Sigmoid colon (tissue), 7 donors: ENCODE data around the gene TYW3. TPM values are rescaled to one million over a fixed set of nuclear protein-coding genes. Genes with fewer than 3 reads are reported as not detected.
"Not testable (repeated sequence)": the region's sequence is repeated elsewhere in the genome, so short reads cannot be mapped to it uniquely, and the experiment has no call there.

Source experiments
- DNase-seq: peaks from one replicate; pipeline ENCODE4 v3.0.0-alpha.2; 2019
- H3K27ac ChIP-seq, 4 donors: fragments of 200-600 bp; sonication (generic); one replicate each; pipeline ENCODE4 v1.5.1; 2016 to 2019; ENCODE audit warnings: mild to moderate bottlenecking in 1 of 4
- H3K27me3 ChIP-seq, 3 donors: fragments of 200-600 bp; sonication (generic); one replicate each; pipeline ENCODE4 v1.5.1; 2019; ENCODE audit warnings: mild to moderate bottlenecking in 1 of 3
- H3K36me3 ChIP-seq, 4 donors: fragments of 200-600 bp; sonication (generic); one replicate each; pipeline ENCODE4 v1.5.1; 2016 to 2019
- H3K4me1 ChIP-seq, 4 donors: fragments of 200-600 bp; sonication (generic); one replicate each; pipeline ENCODE4 v1.5.1; 2017 to 2019
- H3K4me3 ChIP-seq, 4 donors: fragments of 200-600 bp; sonication (generic); one replicate each; pipeline ENCODE4 v1.5.1; 2017 to 2019; ENCODE audit warnings: mild to moderate bottlenecking in 2 of 4, moderate library complexity in 1 of 4
- H3K9me3 ChIP-seq, 4 donors: fragments of 200-600 bp in 3 of 4; sonication (generic) in 3 of 4; one replicate each; pipeline versions ENCODE4 v1.5.1 to v1.6.1; 2013 to 2019
- EP300 ChIP-seq, 4 donors: sonication (generic); formaldehyde crosslinking; IDR thresholded peaks; one replicate each; pipeline ENCODE4 v1.6.1; 2017; ENCODE audit warnings: antibody characterized with exemption in 4 of 4
- POLR2A ChIP-seq, 2 donors: fragments of 450-650 bp; IDR thresholded peaks; one replicate each; pipeline ENCODE4 v1.6.1; 2016; ENCODE audit warnings: antibody characterized with exemption in 2 of 2, mild to moderate bottlenecking in 2 of 2, moderate library complexity in 2 of 2
- POLR2AphosphoS5 ChIP-seq, 4 donors: sonication (generic); formaldehyde crosslinking; IDR thresholded peaks; one replicate each; pipeline ENCODE4 v1.6.1; 2017; ENCODE audit warnings: antibody characterized with exemption in 4 of 4
- WGBS, 2 donors: extraction: QIAGEN DNeasy Blood & Tissue Kit; methylation state at CpG; one replicate each; pipeline ENCODE4 v1.1.7; 2013; 5-methylcytosine and 5-hydroxymethylcytosine counted together
- intact Hi-C: fragments of 100-400 bp; cut with DNase I; formaldehyde crosslinking; loops from one replicate; pipeline ENCODE4 v1.15.1; 2023
- polyA plus RNA-seq, 3 donors: library from polyadenylated mRNA; stranded (reverse); fragments of 200-250 nt; gene quantifications; one replicate each; pipeline ENCODE4 v1.2.3, GENCODE V29; 2013
- total RNA-seq, 4 donors: library from RNA; depleted of rRNA; stranded (reverse); fragments of >200 nt; gene quantifications; one replicate each; pipeline ENCODE4 v1.1.0, GENCODE V29; 2016
- TF ChIP-seq, protein P1 (sequence below), 4 experiments: fragments of 450-650 bp in 3 of 4; fragments of 200-600 bp in 1 of 4; IDR thresholded peaks; one replicate each; pipeline ENCODE4 v1.5.1; 2016 to 2019; ENCODE audit warnings: antibody characterized with exemption in 4 of 4, mild to moderate bottlenecking in 3 of 4, moderate library complexity in 2 of 4
- donor health status: healthy with polysubstance abuse.
- donor health status: Bipolar disorder and iron deficiency.
- donor health status: healthy.

The TYW3 gene
- total and polyA plus RNA-seq, 7 donors, result 7.6 to 31.7 (median 21.6) TPM

DNA sequence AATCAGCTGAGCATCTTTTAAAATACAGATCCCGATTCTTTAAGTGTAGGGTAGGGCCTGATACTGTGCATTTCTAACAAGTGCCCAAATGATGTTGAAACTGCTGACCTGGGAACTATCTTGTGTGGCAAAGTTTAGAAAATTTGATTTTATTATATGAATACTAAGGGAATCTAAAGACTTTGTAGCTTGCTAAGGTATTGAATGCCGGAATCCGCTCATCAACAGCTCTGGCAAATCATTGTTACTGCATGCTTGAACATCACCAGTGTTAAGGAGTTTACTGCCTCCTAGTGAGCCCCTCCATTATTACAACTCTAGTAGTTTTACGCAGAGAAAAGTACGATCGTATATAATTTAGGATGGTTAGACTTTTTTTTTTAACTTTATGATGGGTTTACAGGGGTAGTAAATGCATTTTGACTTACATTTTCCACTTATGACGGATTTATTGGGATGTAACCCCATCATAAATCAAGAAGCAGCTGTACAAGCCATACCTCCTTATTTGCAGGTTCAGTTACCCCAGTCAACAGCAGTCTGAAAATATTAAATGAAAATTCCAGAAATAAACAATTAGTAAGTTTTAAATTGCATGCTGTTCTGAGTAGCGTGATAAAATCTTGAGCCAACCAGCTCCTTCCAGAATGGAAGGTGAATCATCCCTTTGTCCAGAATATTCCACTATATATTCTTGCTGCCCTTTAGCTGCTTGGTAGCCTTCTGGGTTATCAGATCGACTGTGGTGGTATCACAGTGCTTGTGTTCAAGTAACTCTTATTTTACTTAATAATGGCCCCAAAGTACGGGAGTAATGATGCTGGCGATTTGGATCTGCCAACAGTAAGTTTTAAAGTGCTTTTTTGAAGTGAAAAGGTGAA, 892 bp downstream of the TYW3 start:
- H3K4me1 ChIP-seq, result peaks cover 0 to 54% (median 41%) of the 10 kb centered on the region in 4 donors
- peak overlapping the region; percentile 64 to 78 (median 73) for H3K4me3 ChIP-seq
- H3K9me3 ChIP-seq, result peaks cover 0 to 3% (median 0%) of the 10 kb centered on the region in 4 donors
- WGBS, 2 donors, result 23 to 27% methylated on average over 11 of the region's 11 CpGs
- no peak for DNase-seq
- intact Hi-C loops, result no loop called here
- H3K27ac ChIP-seq, result peak overlapping the region; percentile 80 to 90 (median 87)
- peaks cover 0 to 22% (median 11%) of the 10 kb centered on the region in 4 donors for H3K36me3 ChIP-seq
- TF ChIP-seq POLR2A (IDR thresholded peaks at IDR 0.05), result no peak
- TF ChIP-seq, protein P1, sequence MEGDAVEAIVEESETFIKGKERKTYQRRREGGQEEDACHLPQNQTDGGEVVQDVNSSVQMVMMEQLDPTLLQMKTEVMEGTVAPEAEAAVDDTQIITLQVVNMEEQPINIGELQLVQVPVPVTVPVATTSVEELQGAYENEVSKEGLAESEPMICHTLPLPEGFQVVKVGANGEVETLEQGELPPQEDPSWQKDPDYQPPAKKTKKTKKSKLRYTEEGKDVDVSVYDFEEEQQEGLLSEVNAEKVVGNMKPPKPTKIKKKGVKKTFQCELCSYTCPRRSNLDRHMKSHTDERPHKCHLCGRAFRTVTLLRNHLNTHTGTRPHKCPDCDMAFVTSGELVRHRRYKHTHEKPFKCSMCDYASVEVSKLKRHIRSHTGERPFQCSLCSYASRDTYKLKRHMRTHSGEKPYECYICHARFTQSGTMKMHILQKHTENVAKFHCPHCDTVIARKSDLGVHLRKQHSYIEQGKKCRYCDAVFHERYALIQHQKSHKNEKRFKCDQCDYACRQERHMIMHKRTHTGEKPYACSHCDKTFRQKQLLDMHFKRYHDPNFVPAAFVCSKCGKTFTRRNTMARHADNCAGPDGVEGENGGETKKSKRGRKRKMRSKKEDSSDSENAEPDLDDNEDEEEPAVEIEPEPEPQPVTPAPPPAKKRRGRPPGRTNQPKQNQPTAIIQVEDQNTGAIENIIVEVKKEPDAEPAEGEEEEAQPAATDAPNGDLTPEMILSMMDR (IDR thresholded peaks at IDR 0.05), result peak; percentile 29 to 68 (median 54)
- TF ChIP-seq POLR2AphosphoS5 (IDR thresholded peaks at IDR 0.05), result peak in 1 of 4 donors; percentile 20
- no peak for TF ChIP-seq EP300 (IDR thresholded peaks at IDR 0.05)
- H3K27me3 ChIP-seq, result no peaks in the 10 kb centered on the region

DNA sequence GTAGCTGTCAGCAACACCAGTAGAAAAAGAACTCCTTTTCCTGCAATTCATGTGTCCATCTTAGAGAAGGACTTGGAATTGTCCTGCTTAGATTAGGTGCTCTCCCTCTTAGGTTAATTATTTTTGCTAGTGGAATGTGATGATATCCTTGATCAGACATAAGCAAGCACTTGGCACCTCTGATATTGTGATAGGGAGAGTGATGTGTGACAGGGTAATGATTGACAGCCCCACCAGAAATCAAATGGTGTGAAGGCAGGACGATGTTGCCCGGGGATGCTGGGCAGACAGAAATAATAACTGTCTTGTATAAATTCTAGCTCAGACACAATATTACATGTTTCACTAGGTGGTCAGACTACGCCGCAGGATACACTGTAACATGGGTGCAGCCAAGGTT, 4.4 kb downstream of the TYW3 start:
- intact Hi-C loops, result no loop called here
- no peaks in the 10 kb centered on the region for H3K9me3 ChIP-seq
- no peak overlapping the region for H3K27ac ChIP-seq

DNA sequence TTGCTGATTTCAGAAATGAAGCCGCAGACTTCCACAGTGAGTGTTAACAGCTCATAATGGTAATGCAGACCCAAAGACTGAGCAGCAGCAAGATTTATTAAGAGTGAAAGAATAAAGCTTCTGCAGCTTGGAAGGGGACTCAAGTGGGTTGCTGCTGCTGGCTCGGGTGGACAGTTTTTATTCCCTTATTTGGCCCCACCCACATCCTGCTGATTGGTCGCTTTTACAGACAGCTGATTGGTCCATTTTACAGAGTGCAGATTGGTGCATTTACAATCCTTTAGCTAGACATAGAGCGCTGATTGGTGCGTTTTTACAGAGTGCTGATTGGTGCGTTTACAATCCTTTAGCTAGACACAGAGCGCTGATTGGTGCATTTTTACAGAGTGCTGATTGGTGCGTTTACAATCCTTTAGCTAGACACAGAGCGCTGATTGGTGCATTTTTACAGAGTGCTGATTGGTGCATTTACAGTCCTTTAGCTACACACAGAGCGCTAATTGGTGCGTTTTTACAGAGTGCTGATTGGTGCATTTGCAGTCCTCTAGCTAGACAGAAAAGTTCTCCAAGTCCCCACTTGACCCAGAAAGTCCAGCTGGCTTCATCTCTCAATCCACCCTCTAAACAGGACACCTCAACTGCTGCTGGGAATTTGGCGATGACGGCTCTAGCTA, 7.5 kb downstream of the TYW3 start:
- H3K9me3 ChIP-seq, H3K27me3 ChIP-seq, intact Hi-C loops, H3K27ac ChIP-seq, H3K4me3 ChIP-seq, H3K4me1 ChIP-seq, DNase-seq: not testable (repeated sequence)
- 92 to 96% methylated on average over 13 of the region's 13 CpGs for WGBS, 2 donors
- H3K36me3 ChIP-seq, result peaks cover 0 to 68% (median 44%) of the 10 kb centered on the region in 4 donors

More for the DNA sequence above, 4.4 kb downstream of the TYW3 start:
- no peak overlapping the region for H3K4me3 ChIP-seq
- TF ChIP-seq, protein P1 (IDR thresholded peaks at IDR 0.05), result no peak
- peaks cover 0 to 23% (median 15%) of the 10 kb centered on the region in 4 donors for H3K4me1 ChIP-seq
- DNase-seq, result no peak
- 98% methylated on average over 4 of the region's 4 CpGs for WGBS, 2 donors
- H3K27me3 ChIP-seq, result no peaks in the 10 kb centered on the region
- H3K36me3 ChIP-seq, result peaks cover 0 to 48% (median 27%) of the 10 kb centered on the region in 4 donors

DNA sequence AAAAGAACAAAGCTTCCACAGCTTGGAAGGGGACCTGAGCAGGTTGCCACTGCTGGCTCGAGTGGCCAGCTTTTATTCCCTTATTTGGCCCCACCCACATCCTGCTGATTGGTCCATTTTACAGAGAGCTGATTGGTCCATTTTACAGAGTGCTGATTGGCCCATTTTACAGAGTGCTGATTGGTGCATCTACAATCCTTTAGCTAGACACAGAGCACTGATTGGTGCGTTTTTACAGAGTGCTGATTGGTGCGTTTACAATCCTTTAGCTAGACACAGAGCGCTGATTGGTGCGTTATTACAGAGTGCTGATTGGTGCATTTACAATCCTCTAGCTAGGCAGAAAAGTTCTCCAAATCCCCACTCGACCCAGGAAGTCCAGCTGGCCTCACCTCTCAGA, 12.3 kb downstream of the TYW3 start:
- H3K27ac ChIP-seq, intact Hi-C loops, H3K4me3 ChIP-seq, H3K4me1 ChIP-seq, DNase-seq, H3K9me3 ChIP-seq, H3K27me3 ChIP-seq: not testable (repeated sequence)
- 95 to 97% methylated on average over 6 of the region's 6 CpGs for WGBS, 2 donors
- H3K36me3 ChIP-seq, result peaks cover 6 to 64% (median 36%) of the 10 kb centered on the region in 4 donors

DNA sequence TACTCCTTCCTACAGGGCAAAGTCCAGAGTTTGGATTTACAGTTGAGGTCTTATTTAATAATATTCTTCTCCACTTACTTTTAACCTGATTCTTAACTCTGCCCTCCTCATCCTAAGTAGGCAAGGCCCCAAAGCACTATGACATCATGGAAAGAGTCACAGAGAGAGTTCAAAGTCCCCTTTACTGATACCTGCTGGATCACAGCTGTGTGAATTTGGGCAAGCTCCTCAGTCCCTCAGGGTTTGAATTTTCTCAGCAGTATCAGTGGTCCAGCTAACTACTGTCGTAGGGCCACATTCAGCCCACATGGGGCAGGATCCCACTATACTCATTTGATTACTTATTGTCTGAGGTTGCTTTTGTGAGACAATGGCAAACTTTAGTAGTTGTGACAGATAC, 16.0 kb downstream of the TYW3 start:
- Histone ChIP-seq H3K36me3 (peaks cover 15 to 73% (median 40%) of the 10 kb centered on the region in 4 donors), H3K4me3 (no peak overlapping the region), H3K27me3 (no peaks in the 10 kb centered on the region), H3K9me3 (no peaks in the 10 kb centered on the region), H3K27ac (no peak overlapping the region), H3K4me1 (no peaks in the 10 kb centered on the region)
- 97% methylated on average over 1 of the region's 1 CpG for WGBS, 2 donors
- TF ChIP-seq POLR2A (IDR thresholded peaks at IDR 0.05), result no peak
- no peak for TF ChIP-seq POLR2AphosphoS5 (IDR thresholded peaks at IDR 0.05)
- TF ChIP-seq EP300 (IDR thresholded peaks at IDR 0.05), result no peak
- TF ChIP-seq, protein P1 (IDR thresholded peaks at IDR 0.05), result no peak
- intact Hi-C loops, result no loop called here
- no peak for DNase-seq
